Pancreas (tissue), 10 donors: ENCODE data around the gene UBE2D2. TPM values are rescaled to one million over a fixed set of nuclear protein-coding genes. Genes with fewer than 3 reads are reported as not detected.

ENCODE experiments used
- ATAC-seq, 4 donors: fragments of 200-7000 bp; cut with Tn5 transposase; one replicate each; pipeline versions ENCODE4 v1.8.0 to v1.9.1; 2020; ENCODE audit warnings: mild to moderate bottlenecking in 4 of 4, moderate library complexity in 4 of 4
- DNase-seq, 6 donors: peaks; one replicate each; pipeline ENCODE4 v3.0.0-alpha.2; 2020
- FAIRE-seq: peaks from 2 replicates; lab custom pipeline; 2012; peaks lifted over from hg19 to GRCh38; lab: Jason Lieb, UNC
- H3K27ac ChIP-seq, 4 donors: fragments of 200-600 bp; sonication (generic); 1 replicate in 3 of 4; 2 replicates in 1 of 4; pipeline versions ENCODE4 v1.5.0 to v1.8.0; 2020
- H3K27me3 ChIP-seq, 4 donors: fragments of 200-600 bp; one replicate each; pipeline ENCODE4 v1.8.0; 2021
- H3K36me3 ChIP-seq, 3 donors: fragments of 200-600 bp; sonication (generic) in 1 of 3; one replicate each; pipeline versions ENCODE4 v1.5.0 to v1.8.0; 2020 to 2021
- H3K4me1 ChIP-seq, 3 donors: fragments of 200-600 bp; one replicate each; pipeline ENCODE4 v1.8.0; 2021
- H3K4me3 ChIP-seq, 4 donors: fragments of 200-600 bp; sonication (generic) in 2 of 4; one replicate each; pipeline versions ENCODE4 v1.5.0 to v1.8.0; 2020 to 2021
- H3K9me3 ChIP-seq, 4 donors: fragments of 200-600 bp; one replicate each; pipeline ENCODE4 v1.8.0; 2021
- WGBS, 2 donors: extraction: QIAGEN DNeasy Blood & Tissue Kit; methylation state at CpG; one replicate each; pipeline ENCODE4 v1.1.7; 2013; 5-methylcytosine and 5-hydroxymethylcytosine counted together
- intact Hi-C, 3 donors: fragments of 100-400 bp; cut with DNase I; formaldehyde crosslinking; loops; one replicate each; pipeline versions ENCODE4 v1.11.1 to v1.14.2; 2022
- polyA plus RNA-seq, 2 donors: library from polyadenylated mRNA; stranded (reverse); fragments of 200-250 nt; gene quantifications; one replicate each; pipeline ENCODE4 v1.2.3, GENCODE V29; 2013
- total RNA-seq, 6 donors: library from RNA; stranded (reverse); fragmentation: NEBNext Ultra II Directional in 4 of 6; extraction: Animal tissue kit (Norgen Biotek cat#: 25700) in 4 of 6; gene quantifications; one replicate each; pipeline versions ENCODE4 v1.2.1 to v1.2.4, GENCODE V29; 2021 to 2023
- TF ChIP-seq, protein P1 (sequence below), 4 donors: fragments of 200-600 bp; sonication (generic) in 3 of 4; IDR thresholded peaks; one replicate each; pipeline versions ENCODE4 v1.5.0 to v1.8.0; 2021; ENCODE audit warnings: antibody characterized with exemption in 4 of 4
- donor health status: healthy with polysubstance abuse.
- donor health status: DM: no; HTN: no; CAD: no; lungs with moderate emphysema.
- donor health status: DM: no; HTN: no; CAD: no.
- donor health status: control.
- donor health status: control.
- donor health status: Bipolar disorder and iron deficiency.
- donor health status: DM: yes; HTN: yes; CAD: no.
- donor health status: DM: no; HTN: no; CAD: no.
- donor health status: DM: no; HTN: no; CAD: no.
- donor health status: DM: yes; HTN: yes; CAD: no.

Gene UBE2D2
- total and polyA plus RNA-seq, 8 donors = 36.5 to 59.3 (median 46.5) TPM

DNA sequence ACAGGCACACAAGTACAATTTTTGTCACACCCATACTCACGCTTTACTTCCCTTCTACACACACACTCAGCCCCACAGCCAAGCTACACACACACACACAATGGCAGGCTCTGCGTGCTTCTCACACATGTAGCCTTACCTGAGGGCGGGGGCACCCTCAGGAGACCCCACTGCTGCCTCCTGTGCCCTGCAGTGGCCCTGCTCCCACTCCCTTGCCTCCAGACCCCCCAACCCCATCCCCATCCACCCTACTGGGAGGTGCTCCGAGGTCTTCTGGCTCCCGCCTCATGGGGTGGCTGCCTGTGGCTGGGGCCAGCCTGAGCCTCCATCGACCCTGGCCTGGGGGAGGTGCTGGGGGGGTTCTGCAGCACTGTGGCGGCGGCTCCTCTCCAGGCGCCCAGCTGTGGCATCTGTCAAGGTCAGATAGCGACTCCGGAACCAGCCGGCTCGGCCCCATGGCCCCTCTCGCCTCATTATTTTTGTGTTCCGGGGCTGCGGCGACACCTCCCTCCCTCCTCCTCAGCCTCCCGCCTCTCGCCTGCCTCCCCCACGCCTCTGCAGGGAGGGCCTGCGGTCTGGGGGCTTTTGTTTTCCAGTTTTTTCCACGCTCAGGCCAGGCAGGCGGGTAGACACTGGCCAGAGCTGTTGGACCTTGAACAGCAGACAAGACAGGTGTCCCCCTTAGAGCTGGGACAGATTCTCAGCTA is 108.7 kb downstream of the UBE2D2 start:
- Histone ChIP-seq H3K4me3 (peak overlapping the region in 2 of 4 donors; percentile 13 to 23), H3K27me3 (no peaks in the 10 kb centered on the region), H3K4me1 (peaks cover 81 to 96% (median 88%) of the 10 kb centered on the region in 3 donors), H3K36me3 (no peaks in the 10 kb centered on the region), H3K9me3 (no peaks in the 10 kb centered on the region), H3K27ac (peak overlapping the region; percentile 60 to 90 (median 80))
- peak; percentile 38 to 63 (median 52) for ATAC-seq
- DNase-seq = peak; percentile 72 to 91 (median 82)
- 10 to 17% methylated on average over 23 of the region's 23 CpGs for WGBS, 2 donors
- intact Hi-C loops = no loop called here
- TF ChIP-seq, protein P1, sequence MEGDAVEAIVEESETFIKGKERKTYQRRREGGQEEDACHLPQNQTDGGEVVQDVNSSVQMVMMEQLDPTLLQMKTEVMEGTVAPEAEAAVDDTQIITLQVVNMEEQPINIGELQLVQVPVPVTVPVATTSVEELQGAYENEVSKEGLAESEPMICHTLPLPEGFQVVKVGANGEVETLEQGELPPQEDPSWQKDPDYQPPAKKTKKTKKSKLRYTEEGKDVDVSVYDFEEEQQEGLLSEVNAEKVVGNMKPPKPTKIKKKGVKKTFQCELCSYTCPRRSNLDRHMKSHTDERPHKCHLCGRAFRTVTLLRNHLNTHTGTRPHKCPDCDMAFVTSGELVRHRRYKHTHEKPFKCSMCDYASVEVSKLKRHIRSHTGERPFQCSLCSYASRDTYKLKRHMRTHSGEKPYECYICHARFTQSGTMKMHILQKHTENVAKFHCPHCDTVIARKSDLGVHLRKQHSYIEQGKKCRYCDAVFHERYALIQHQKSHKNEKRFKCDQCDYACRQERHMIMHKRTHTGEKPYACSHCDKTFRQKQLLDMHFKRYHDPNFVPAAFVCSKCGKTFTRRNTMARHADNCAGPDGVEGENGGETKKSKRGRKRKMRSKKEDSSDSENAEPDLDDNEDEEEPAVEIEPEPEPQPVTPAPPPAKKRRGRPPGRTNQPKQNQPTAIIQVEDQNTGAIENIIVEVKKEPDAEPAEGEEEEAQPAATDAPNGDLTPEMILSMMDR (IDR thresholded peaks at IDR 0.05) = no peak
- no peak for FAIRE-seq

GRCh38 chr5:139670369-139671095 is 109.4 kb downstream of the UBE2D2 start:
- FAIRE-seq (no peak), ATAC-seq (peak; percentile 8 to 36 (median 28)), DNase-seq (peak in 2 of 6 donors; percentile 38 to 43)
- H3K9me3 ChIP-seq = no peaks in the 10 kb centered on the region
- H3K27me3 ChIP-seq = no peaks in the 10 kb centered on the region
- peak overlapping the region in 2 of 4 donors; percentile 3 to 13 for H3K4me3 ChIP-seq
- intact Hi-C loops = no loop called here
- H3K27ac ChIP-seq = peak overlapping the region; percentile 65 to 90 (median 80)
- H3K36me3 ChIP-seq = no peaks in the 10 kb centered on the region
- H3K4me1 ChIP-seq = peaks cover 81 to 96% (median 89%) of the 10 kb centered on the region in 3 donors
- WGBS, 2 donors = 36 to 48% methylated on average over 16 of the region's 16 CpGs
- TF ChIP-seq, protein P1 (IDR thresholded peaks at IDR 0.05) = no peak

DNA sequence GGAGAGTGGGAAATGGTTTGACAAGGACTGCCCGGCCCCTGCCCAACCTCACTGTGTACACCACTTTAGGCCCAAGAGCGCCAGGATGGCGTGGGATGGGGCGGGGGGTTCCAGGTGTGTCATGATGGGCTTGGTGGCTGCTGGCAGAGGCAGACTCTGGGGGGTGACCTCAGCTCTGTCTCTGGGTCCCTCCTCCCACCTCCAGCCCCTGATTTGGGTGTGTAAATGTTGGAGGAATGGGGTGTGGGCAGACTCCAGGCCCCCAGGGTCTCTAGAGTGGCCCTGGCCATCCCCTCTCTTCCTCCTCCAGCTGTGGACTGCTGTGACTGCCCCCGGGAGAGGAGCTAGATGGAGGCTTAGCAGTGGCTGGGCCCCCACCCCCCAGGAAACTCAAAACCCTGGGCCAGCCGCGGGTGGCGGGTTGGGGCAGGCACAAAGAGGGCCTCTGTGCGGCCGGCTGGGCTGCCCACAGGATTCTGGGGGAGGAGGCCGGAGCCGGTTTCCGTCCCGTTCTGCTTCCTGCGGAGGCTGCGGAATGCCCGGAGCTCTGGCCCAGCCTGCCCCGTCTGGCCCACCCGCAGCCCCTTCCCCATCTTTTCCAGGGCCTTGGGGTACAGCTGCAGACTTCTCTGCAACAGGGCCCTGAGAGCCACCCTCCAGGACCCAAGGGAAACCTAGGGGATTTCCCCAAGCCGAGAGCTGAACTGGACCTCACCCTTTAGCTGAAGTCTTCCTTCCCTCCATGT is 110.1 kb downstream of the UBE2D2 start:
- no peaks in the 10 kb centered on the region for H3K9me3 ChIP-seq
- H3K27me3 ChIP-seq = no peaks in the 10 kb centered on the region
- 17 to 21% methylated on average over 20 of the region's 20 CpGs for WGBS, 2 donors
- intact Hi-C loops = no loop called here
- peak overlapping the region in 1 of 4 donors; percentile 19 for H3K4me3 ChIP-seq
- DNase-seq (peak in 2 of 6 donors; percentile 60 to 77), ATAC-seq (peak; percentile 10 to 17 (median 14)), FAIRE-seq (no peak)
- no peaks in the 10 kb centered on the region for H3K36me3 ChIP-seq
- peak overlapping the region; percentile 65 to 90 (median 76) for H3K27ac ChIP-seq
- H3K4me1 ChIP-seq = peaks cover 74 to 92% (median 84%) of the 10 kb centered on the region in 3 donors
- TF ChIP-seq, protein P1 (IDR thresholded peaks at IDR 0.05) = no peak

- Histone ChIP-seq H3K27ac (peak overlapping the region in 3 of 4 donors; percentile 22 to 54 (median 42)), H3K36me3 (peaks cover 0 to 8% (median 0%) of the 10 kb centered on the region in 3 donors), H3K4me1 (peaks cover 53 to 75% (median 65%) of the 10 kb centered on the region in 3 donors), H3K9me3 (no peaks in the 10 kb centered on the region), H3K4me3 (no peak overlapping the region), H3K27me3 (no peaks in the 10 kb centered on the region)
- intact Hi-C loops = no loop called here
- TF ChIP-seq, protein P1 (IDR thresholded peaks at IDR 0.05) = no peak
- FAIRE-seq (no peak), ATAC-seq (no peak), DNase-seq (peak in 2 of 6 donors; percentile 34 to 39)
- 51 to 66% methylated on average over 4 of the region's 4 CpGs for WGBS, 2 donors
Observed at GRCh38 chr5:139675213-139675612, 114.1 kb downstream of the UBE2D2 start.
